HEK293 (cell line): ENCODE measurements around the gene C19orf38.

Source experiments
- HOXA7 ChIP-seq: sonication (generic); formaldehyde crosslinking; IDR thresholded peaks from 2 replicates; pipeline ENCODE4 v1.8.1; 2022; ENCODE audit warnings: missing genetic modification reagents, borderline replicate concordance
- ZNF510 ChIP-seq: fragments of 450-650 bp; formaldehyde crosslinking; IDR thresholded peaks from 2 replicates; pipeline ENCODE4 v1.5.1; 2018; ENCODE audit warnings: mild to moderate bottlenecking, missing genetic modification characterization, missing biosample characterization; ENCODE audit not compliant: insufficient replicate concordance
- TF ChIP-seq, protein P1 (sequence below): fragments of 450-650 bp; formaldehyde crosslinking; IDR thresholded peaks from 2 replicates; pipeline ENCODE4 v1.5.1; 2016; ENCODE audit warnings: missing biosample characterization, missing genetic modification characterization

DNA sequence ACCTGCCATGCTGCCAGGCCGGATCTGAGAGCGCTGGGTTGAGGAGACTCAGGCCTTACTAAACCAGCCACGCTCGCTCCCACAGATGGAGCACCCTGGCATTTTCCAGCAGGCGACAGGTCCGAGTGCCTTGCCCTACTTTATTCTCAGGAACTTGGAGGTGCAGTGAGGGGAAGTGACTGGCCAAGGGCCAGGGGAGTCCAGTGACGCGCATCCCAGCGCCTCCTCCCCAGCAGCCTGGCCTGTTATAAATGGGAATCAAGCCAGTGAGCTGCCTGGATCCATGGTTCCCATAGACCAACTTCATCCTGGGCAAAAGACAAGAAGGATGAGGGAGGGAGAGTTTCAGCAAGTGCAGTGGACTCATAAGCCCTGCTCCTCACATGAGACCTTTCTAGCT, 47.7 kb upstream of the C19orf38 start:
- TF ChIP-seq ZNF510: no peak
- TF ChIP-seq HOXA7: no peak
- TF ChIP-seq, protein P1, sequence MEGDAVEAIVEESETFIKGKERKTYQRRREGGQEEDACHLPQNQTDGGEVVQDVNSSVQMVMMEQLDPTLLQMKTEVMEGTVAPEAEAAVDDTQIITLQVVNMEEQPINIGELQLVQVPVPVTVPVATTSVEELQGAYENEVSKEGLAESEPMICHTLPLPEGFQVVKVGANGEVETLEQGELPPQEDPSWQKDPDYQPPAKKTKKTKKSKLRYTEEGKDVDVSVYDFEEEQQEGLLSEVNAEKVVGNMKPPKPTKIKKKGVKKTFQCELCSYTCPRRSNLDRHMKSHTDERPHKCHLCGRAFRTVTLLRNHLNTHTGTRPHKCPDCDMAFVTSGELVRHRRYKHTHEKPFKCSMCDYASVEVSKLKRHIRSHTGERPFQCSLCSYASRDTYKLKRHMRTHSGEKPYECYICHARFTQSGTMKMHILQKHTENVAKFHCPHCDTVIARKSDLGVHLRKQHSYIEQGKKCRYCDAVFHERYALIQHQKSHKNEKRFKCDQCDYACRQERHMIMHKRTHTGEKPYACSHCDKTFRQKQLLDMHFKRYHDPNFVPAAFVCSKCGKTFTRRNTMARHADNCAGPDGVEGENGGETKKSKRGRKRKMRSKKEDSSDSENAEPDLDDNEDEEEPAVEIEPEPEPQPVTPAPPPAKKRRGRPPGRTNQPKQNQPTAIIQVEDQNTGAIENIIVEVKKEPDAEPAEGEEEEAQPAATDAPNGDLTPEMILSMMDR (tag by site-specific recombination): no peak
